Esophagus squamous epithelium (tissue), 4 donors: ENCODE results near the gene TNN.

Experiments
- POLR2A ChIP-seq, 4 donors: fragments of 450-650 bp; IDR thresholded peaks; one replicate each; pipeline ENCODE4 v1.6.1; 2017; ENCODE audit warnings: antibody characterized with exemption in 4 of 4, mild to moderate bottlenecking in 4 of 4, moderate library complexity in 3 of 4
- TF ChIP-seq, protein P1 (sequence below), 6 experiments: fragments of 450-650 bp in 4 of 6; fragments of 200-600 bp in 2 of 6; sonication (generic) in 2 of 6; IDR thresholded peaks; one replicate each; pipeline ENCODE4 v1.5.1; 2016 to 2019; ENCODE audit warnings: antibody characterized with exemption in 6 of 6, mild to moderate bottlenecking in 4 of 6, moderate library complexity in 4 of 6

DNA sequence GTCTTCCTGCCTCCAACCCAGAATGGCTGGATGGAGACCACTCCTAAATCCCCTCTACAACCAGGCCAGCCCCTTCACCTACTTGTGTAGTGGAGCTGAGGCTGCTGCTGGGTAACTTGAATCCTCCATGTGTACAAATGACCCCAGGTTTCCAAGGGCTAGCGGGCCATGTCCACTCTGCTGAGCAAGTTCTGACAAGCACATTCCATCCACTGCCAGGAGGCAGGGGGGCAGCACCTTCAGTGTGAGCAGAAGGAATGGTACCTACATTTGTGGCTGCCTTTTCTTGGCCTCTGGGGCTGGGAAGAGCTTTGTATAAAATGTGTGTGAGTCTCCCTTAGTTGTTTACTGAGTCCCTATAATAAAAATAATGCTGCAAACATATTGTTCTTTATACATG lies 110.4 kb downstream of the TNN start:
- TF ChIP-seq, protein P1, sequence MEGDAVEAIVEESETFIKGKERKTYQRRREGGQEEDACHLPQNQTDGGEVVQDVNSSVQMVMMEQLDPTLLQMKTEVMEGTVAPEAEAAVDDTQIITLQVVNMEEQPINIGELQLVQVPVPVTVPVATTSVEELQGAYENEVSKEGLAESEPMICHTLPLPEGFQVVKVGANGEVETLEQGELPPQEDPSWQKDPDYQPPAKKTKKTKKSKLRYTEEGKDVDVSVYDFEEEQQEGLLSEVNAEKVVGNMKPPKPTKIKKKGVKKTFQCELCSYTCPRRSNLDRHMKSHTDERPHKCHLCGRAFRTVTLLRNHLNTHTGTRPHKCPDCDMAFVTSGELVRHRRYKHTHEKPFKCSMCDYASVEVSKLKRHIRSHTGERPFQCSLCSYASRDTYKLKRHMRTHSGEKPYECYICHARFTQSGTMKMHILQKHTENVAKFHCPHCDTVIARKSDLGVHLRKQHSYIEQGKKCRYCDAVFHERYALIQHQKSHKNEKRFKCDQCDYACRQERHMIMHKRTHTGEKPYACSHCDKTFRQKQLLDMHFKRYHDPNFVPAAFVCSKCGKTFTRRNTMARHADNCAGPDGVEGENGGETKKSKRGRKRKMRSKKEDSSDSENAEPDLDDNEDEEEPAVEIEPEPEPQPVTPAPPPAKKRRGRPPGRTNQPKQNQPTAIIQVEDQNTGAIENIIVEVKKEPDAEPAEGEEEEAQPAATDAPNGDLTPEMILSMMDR (IDR thresholded peaks at IDR 0.05) = no peak
- no peak for TF ChIP-seq POLR2A (IDR thresholded peaks at IDR 0.05)
